GM10266 (cell line): ENCODE results near the gene NRIP3.

Experiments used
- DNase-seq: peaks from one replicate; pipeline ENCODE4 v3.0.0; 2012; ENCODE audit errors: extremely low spot score
- TF ChIP-seq, protein P1 (sequence below): IDR thresholded peaks from 2 replicates; pipeline ENCODE4 v1.5.1; 2012; ENCODE audit warnings: mild to moderate bottlenecking, low read depth; ENCODE audit not compliant: control insufficient read depth, insufficient read depth; ENCODE audit errors: missing control alignments

NRIP3 gene

DNA sequence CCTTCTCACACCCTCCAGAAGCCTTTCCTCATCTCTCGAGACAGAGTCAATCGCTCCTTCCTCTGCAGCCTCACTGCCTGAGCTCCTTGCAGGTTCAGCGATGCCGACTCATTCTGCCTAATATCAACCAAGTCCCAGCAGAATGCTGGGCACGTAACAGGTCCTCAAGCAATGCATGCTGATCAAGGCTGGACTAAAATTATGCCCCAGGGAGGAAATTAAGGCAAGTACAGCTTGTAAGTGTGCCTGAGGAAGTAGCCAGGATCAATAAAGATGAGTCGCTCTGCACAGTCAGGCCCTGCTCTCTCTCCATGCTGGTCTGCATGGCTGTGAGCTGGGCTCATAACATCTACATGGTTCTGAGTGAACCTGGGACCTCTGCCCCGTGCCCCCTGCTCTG, 25.6 kb upstream of the NRIP3 start:
- no peak for DNase-seq
- TF ChIP-seq, protein P1, sequence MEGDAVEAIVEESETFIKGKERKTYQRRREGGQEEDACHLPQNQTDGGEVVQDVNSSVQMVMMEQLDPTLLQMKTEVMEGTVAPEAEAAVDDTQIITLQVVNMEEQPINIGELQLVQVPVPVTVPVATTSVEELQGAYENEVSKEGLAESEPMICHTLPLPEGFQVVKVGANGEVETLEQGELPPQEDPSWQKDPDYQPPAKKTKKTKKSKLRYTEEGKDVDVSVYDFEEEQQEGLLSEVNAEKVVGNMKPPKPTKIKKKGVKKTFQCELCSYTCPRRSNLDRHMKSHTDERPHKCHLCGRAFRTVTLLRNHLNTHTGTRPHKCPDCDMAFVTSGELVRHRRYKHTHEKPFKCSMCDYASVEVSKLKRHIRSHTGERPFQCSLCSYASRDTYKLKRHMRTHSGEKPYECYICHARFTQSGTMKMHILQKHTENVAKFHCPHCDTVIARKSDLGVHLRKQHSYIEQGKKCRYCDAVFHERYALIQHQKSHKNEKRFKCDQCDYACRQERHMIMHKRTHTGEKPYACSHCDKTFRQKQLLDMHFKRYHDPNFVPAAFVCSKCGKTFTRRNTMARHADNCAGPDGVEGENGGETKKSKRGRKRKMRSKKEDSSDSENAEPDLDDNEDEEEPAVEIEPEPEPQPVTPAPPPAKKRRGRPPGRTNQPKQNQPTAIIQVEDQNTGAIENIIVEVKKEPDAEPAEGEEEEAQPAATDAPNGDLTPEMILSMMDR, result no peak

DNA sequence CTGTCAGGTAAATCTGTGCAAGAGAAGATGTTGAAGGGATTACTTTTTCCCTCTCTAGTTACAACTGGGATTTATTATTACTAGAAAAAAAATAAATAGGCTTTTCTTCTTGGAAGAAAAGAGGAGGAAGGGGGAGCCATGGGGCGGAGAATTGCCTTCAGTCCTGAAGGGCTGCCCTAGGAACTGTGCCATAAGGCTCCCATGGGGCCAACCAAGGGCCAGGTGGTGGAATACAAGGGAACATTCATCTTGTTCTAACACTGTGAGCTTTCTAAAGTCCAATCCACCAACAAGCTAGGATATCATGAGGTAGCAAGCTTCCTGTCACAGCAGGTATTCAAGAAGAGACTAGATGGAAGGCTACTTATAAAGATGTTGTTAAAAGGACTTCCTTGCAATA, 24.8 kb upstream of the NRIP3 start:
- DNase-seq, result no peak
- TF ChIP-seq, protein P1, result no peak

DNA sequence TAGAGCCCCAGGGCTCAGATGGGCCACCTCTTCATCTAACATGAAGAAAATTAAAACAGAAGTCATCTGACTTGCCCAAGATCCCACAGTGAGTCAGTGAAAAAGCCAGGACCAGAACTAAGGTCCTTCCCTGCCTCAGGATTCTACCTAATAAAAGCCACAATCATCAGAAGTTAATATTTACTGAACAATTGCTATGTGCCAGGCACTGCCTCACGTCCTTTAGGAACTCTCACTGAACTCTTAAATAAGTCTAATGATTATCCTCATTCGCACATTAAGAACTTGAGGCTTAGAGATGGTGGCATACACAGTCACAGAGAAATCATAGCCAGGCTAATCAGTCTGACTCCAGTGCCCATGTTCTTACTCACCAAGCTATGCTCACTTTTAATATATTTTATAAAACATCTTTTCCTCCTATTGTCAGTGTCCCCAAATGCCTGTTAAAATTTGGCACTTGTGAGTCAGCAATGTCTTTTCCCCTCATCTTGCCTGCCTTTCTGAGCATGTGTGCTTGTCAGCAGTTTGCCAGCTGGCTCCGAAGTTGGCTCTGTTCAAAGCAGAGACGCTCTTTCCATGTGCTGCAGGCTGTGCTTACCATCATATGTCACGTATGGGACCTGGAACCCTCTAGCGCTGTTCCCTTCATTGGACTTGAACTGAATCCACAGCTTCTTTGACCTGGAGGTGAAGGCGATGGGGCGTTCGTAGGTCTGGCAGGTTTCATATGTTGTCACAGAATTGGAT, 21.5 kb upstream of the NRIP3 start:
- TF ChIP-seq, protein P1, result no peak

DNA sequence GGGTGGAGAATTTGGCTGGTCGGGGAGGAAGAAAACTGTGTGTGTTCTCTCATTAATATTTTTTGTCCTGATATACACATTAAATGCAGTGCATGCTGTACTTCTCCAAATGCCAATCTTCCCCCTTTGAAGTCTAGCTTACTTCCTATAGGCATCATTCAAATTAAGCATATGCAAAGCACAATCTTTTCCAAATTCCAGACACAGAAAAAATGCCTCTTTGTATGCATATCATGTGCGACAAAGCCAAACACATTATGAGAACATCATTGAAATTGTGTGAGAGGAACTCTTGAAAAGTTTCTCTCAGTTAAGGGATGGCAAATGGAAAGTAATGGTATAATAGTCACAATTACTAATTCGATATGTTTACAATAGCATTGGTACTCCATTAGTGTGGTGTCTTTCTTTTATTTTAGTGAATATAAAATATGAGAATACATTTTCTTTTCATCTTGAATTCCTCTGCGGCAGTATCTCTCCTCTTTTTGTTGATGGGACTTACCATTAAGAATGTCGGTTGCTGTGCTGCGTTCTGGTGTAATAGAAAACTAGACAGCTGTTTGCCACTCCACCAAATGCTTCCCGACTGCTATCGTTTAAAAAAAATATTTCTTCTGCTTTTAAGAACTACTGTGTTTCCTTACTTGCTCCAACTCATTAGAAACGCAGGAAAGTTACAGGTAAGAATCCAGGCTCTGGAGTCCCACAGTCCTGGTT, 19.3 kb upstream of the NRIP3 start:
- no peak for DNase-seq

More for the DNA sequence above, 21.5 kb upstream of the NRIP3 start:
- DNase-seq, result no peak

DNA sequence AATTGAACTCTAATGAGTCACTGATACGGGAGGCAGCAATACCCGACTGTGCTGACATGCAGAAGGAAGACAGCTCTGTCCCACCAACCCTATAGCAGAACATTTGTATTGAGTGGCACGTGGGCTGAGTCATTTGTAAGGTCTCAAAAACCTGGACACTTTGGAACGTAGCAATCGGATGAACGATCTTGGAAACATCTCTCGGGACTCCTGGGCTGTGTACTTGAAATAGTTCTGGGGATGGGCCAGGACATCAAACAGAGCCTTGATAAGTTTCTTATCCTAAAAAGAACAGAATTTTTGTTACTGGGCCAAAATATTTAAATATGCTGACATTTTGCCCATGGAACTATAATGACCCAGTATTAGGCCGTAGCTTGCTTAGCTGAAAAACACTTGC, 17.1 kb upstream of the NRIP3 start:
- no peak for DNase-seq
- TF ChIP-seq, protein P1, result no peak

More for the DNA sequence above, 19.3 kb upstream of the NRIP3 start:
- TF ChIP-seq, protein P1, result no peak

DNA sequence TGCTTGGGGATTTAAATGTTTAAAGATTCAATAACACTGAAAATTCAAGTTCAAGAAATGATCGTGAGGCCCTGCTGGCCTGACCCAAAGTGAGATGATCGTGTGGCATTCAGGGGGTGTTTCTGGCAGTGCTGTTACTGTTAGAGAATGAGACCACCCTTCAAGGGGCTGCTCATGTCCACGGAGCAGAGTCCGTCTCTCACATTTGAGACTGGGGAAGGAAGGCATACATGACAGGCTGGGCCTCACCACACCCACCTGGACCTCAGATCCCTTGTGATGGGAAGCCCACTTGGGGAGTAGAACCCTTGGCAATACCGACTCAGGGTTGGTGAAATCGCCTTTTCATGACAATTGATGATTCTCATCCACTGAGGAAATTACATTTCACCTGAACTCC, 16.1 kb upstream of the NRIP3 start:
- no peak for DNase-seq
- TF ChIP-seq, protein P1, result no peak

DNA sequence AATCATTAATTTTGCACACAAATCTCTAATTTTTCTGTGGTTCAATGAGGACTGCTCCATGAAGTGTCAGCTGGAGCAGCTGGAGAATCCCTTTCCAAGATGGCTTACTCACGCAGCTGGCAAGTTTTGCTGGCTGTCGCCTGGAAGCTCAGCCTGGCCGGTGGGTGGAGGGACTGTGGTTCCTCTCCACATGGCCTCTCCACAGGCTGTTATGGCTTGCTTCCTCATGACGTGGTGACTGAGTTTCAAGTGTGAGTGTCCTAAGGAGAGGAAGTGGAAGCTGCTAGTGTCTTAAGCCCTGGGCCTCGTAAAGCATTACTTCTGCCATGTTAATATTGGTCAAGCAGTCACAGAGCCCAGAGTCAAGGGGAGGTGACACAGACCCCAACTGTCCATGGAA, 14.0 kb upstream of the NRIP3 start:
- no peak for DNase-seq
- TF ChIP-seq, protein P1, result no peak
